ENCODE data around the gene KDM6A.
A peak's percentile ranks its signal among the peaks of the same experiment; 100 is the strongest.
"Not testable (repeated sequence)": the region's sequence is repeated elsewhere in the genome, so short reads cannot be mapped to it uniquely, and the experiment has no call there.

The KDM6A gene

DNA sequence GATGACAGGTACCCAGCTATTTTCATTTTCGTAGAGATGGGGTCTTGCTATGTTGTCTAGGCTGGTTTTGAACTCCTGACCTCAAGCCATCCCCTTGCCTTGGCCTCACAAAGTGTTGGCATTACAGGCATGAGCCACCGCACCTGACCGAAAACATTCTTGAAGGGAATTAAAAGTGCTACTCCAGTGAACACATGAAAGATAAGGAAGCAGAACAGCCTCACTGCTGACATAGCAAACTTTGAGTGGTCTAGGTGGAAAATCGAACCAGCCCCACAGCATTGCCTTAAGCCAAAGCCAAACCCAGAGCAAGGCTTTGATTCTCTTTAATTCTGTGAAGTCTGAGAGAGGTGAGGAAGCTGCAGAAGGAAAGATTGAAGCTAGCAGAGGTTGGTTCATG is 65.1 kb downstream of the KDM6A start:
- H3K4me3 ChIP-seq (ENCODE audit: low read depth, low read length), result no peak overlapping the region
- no peak for TF ChIP-seq CTCF (IDR thresholded peaks at IDR 0.05; ENCODE audit: insufficient read depth, low read depth, low read length, missing control alignments)
- no peak for DNase-seq (ENCODE audit: low read depth)

DNA sequence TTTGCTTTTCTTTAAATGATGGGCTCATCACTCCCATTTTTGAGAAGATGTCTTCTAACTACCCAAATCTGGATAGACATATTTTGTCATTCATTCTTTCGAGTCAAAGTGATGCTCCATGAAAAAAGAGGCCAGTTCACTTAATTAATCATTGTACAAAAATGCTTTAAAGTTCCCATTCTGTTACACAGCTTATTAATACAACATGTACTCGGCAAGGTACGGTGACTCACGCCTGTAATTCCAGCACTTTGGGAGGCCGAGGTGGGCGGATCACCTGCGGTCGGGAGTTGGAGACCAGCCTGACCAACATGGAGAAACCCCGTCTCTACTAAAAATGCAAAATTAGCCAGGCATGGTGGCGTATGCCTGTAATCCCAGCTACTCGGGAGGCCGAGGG is 67.6 kb downstream of the KDM6A start:
- H3K4me3 ChIP-seq (ENCODE audit: low read depth, low read length), result not testable (repeated sequence)

GRCh38 chrX:44943007-44943406 is 70.0 kb downstream of the KDM6A start:
- no peak for TF ChIP-seq CTCF (IDR thresholded peaks at IDR 0.05; ENCODE audit: insufficient read depth, low read depth, low read length, missing control alignments)
- no peak for DNase-seq (ENCODE audit: low read depth)
- H3K4me3 ChIP-seq (ENCODE audit: low read depth, low read length), result no peak overlapping the region

More for the DNA sequence above, 67.6 kb downstream of the KDM6A start:
- DNase-seq (ENCODE audit: low read depth), result not testable (repeated sequence)

DNA sequence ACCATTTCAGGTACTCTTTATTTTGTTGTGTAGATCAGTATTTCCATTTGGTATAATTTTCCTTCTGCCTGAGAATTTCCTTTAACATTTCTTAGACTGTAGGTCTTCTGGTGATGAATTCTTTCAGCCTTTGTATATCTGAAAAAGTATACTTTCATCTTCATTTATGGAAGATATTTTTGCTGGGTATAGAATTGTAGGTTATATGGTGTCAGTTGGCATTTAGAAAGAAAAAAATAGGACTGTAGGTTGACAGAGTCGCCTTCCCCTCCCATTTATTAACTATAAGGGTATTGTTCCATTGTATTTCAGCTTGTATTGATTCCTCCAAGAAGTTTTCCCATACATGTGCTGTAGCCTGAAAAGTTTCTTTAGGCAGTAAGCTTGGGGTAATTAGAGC is 71.9 kb downstream of the KDM6A start:
- no peak for DNase-seq (ENCODE audit: low read depth)
- no peak overlapping the region for H3K4me3 ChIP-seq (ENCODE audit: low read depth, low read length)
- no peak for TF ChIP-seq CTCF (IDR thresholded peaks at IDR 0.05; ENCODE audit: insufficient read depth, low read depth, low read length, missing control alignments)

GRCh38 chrX:44945736-44946135 is 72.7 kb downstream of the KDM6A start:
- H3K4me3 ChIP-seq (ENCODE audit: low read depth, low read length), result no peak overlapping the region
- peak; percentile 7 for TF ChIP-seq CTCF (IDR thresholded peaks at IDR 0.05; ENCODE audit: insufficient read depth, low read depth, low read length, missing control alignments)
- peak; percentile 1 for DNase-seq (ENCODE audit: low read depth)

DNA sequence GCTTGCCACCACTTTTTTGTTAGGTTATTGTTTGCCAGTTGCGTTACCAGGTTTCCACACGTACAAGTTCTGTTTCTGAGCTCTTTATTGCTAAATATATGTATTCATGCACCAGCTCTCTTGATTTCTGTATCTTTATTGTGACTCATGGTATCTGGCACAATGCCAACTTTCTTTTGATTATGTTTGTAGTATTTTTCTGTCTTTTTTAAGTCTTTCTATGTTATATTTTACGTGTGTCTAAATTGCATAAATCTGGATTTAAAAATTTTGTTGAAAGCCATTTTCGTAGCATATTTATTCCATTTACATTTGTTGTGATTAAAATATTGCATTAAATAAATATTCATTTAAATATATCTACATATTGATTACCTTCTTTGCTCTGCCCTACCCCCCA is 73.8 kb downstream of the KDM6A start:
- H3K4me3 ChIP-seq (ENCODE audit: low read depth, low read length), result no peak overlapping the region
- TF ChIP-seq CTCF (IDR thresholded peaks at IDR 0.05; ENCODE audit: insufficient read depth, low read depth, low read length, missing control alignments), result no peak
- no peak for DNase-seq (ENCODE audit: low read depth)

DNA sequence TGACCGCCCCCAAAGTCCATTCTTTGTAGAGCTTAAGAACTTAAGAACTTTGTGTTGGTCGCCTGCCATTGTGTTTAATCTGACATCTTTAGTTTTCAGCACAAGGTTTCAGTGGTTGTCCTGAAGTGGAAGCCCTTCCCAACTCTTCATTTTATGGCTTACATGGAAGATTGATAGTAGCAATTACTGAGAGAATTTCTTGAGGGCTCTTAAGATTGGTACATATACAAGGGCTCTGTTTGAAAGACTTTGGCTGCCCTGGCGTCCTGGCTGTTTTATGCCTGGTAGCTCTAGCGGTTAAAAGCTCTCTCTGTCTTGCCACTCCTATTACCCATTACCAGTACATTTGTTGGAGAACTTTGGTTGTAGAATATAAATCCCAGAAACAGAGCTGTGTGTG is 75.0 kb downstream of the KDM6A start:
- no peak for DNase-seq (ENCODE audit: low read depth)
- H3K4me3 ChIP-seq (ENCODE audit: low read depth, low read length), result no peak overlapping the region
- TF ChIP-seq CTCF (IDR thresholded peaks at IDR 0.05; ENCODE audit: insufficient read depth, low read depth, low read length, missing control alignments), result no peak

- no peak for TF ChIP-seq CTCF (IDR thresholded peaks at IDR 0.05; ENCODE audit: insufficient read depth, low read depth, low read length, missing control alignments)
- DNase-seq (ENCODE audit: low read depth), result no peak
- H3K4me3 ChIP-seq (ENCODE audit: low read depth, low read length), result no peak overlapping the region
Measured at GRCh38 chrX:44948406-44948805, 75.4 kb downstream of the KDM6A start.

Measured in GM12865 (cell line).